BJ (cell line): ENCODE results near the gene PIK3C2B. TPM values are rescaled to one million over a fixed set of nuclear protein-coding genes. Genes with fewer than 3 reads are reported as not detected.
"Not testable (repeated sequence)": the region's sequence is repeated elsewhere in the genome, so short reads cannot be mapped to it uniquely, and the experiment has no call there.

ENCODE experiments used
- CTCF ChIA-PET: fragments of 350-600 bp; formaldehyde crosslinking; extraction: SDS; loops from one replicate; lab custom pipeline; 2021; ENCODE audit warnings: antibody characterized with exemption, inconsistent platforms; lab: Yijun Ruan, JAX
- POLR2A ChIA-PET: fragments of 300-600 bp; sonication (Branson Sonifier 250); formaldehyde crosslinking; extraction: SDS; loops from one replicate; lab custom pipeline; 2021; ENCODE audit warnings: antibody characterized with exemption; lab: Charles Lee
- DNase-seq: peaks from one replicate; pipeline ENCODE4 v3.0.0-alpha.2; 2011; ENCODE audit warnings: low read depth
- H3K27me3 ChIP-seq: 2 replicates; pipeline ENCODE4 v1.6.0; 2011; ENCODE audit warnings: low read length; ENCODE audit not compliant: control insufficient read depth, insufficient read depth
- H3K36me3 ChIP-seq: 2 replicates; pipeline ENCODE4 v1.5.1; 2011; ENCODE audit warnings: low read length; ENCODE audit not compliant: control insufficient read depth, insufficient read depth
- H3K4me3 ChIP-seq: 2 replicates; pipeline ENCODE4 v1.5.1; 2011; ENCODE audit warnings: low read depth, mild to moderate bottlenecking, control low read depth, low read length
- CTCF ChIP-seq: IDR thresholded peaks from 2 replicates; pipeline ENCODE4 v1.5.1; 2011; ENCODE audit warnings: low read depth, mild to moderate bottlenecking, control low read depth, inconsistent platforms, low read length, moderate library complexity; ENCODE audit not compliant: insufficient read depth
- polyA plus RNA-seq: library from polyadenylated mRNA; depleted of rRNA; stranded (reverse); fragments of >200 nt; gene quantifications from 2 replicates; pipeline ENCODE4 v1.2.3, GENCODE V29; 2011

Gene PIK3C2B
- polyA plus RNA-seq, 1 experiment, result 7.9 TPM

GRCh38 chr1:204529371-204529895 lies 34.8 kb upstream of the PIK3C2B start:
- DNase-seq, result no peak
- Histone ChIP-seq H3K36me3 (peaks cover 20% of the 10 kb centered on the region), H3K4me3 (no peak overlapping the region), H3K27me3 (no peaks in the 10 kb centered on the region)
- CTCF ChIA-PET, result interaction anchor here (1.5 to 1.6 kb wide), 2 partner anchors 36 to 278 kb away, joined by 4 to 6 read pairs; no protein-coding TSS in a partner anchor
- POLR2A ChIA-PET, result no interaction called here
- peak; percentile 9; the same call in 1 of the 2 replicates for TF ChIP-seq CTCF

DNA sequence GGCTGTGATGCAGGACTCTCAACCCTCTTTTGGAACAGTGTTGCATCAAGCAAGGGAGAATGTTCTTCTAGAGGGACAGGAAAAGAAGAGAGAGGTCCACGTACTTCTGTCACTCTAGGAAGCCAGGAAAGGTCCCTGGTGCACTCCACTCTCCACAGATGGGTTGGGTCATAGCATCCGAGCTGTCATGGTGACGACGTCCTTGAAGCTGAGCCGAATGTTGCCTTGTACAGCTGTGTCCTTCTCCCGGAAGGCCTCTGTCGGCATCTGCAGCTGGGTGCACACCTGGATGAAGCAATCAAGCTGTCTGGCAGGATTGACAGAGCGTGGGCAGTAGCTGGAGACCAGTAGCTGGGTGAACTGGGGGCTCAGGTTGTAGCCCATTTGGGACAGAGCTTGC lies 34.1 kb upstream of the PIK3C2B start:
- H3K4me3 ChIP-seq, result no peak overlapping the region
- POLR2A ChIA-PET, result no interaction called here
- CTCF ChIA-PET, result interaction anchor here (1.4 to 2.1 kb wide), 4 partner anchors 9 to 278 kb away, joined by 3 to 6 read pairs (median 4); no protein-coding TSS in a partner anchor
- TF ChIP-seq CTCF, result no peak
- H3K36me3 ChIP-seq, result peaks cover 21% of the 10 kb centered on the region
- H3K27me3 ChIP-seq, result no peaks in the 10 kb centered on the region
- DNase-seq, result no peak

DNA sequence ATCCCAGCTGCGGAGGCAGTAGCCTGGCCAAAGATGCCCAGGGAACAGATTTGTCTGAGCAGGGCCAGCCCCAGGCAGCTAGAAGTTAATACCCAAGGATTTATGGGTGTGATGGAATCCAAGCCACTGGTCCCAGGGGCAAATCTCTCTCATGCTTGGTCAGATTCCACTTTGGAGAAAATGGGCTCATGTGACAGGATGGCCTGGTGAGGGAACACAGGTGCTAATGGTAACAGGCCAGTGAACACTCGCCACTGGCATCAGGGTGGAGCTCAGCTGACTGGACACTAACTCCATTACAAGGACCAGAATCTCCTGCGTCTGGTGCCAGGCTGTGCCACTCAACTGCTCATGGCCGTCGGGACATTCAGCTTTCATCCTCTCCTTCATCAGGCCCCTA lies 33.6 kb upstream of the PIK3C2B start:
- POLR2A ChIA-PET, result no interaction called here
- CTCF ChIA-PET, result interaction anchor here (1.4 to 2.1 kb wide), 4 partner anchors 9 to 279 kb away, joined by 3 to 6 read pairs (median 4); no protein-coding TSS in a partner anchor
- no peak for DNase-seq
- no peaks in the 10 kb centered on the region for H3K27me3 ChIP-seq
- H3K4me3 ChIP-seq, result no peak overlapping the region
- H3K36me3 ChIP-seq, result peaks cover 21% of the 10 kb centered on the region
- TF ChIP-seq CTCF, result no peak

- H3K4me3 ChIP-seq, result no peak overlapping the region
- no peaks in the 10 kb centered on the region for H3K27me3 ChIP-seq
- POLR2A ChIA-PET, result no interaction called here
- CTCF ChIA-PET, result interaction anchor here (0.8 to 1.0 kb wide), 2 partner anchors 20 to 94 kb away, joined by 3 read pairs; no protein-coding TSS in a partner anchor
- H3K36me3 ChIP-seq, result peaks cover 15% of the 10 kb centered on the region
- TF ChIP-seq CTCF, result no peak
- no peak for DNase-seq
These were observed 30.4 kb upstream of the PIK3C2B start for GRCh38 chr1:204524986-204525385.

DNA sequence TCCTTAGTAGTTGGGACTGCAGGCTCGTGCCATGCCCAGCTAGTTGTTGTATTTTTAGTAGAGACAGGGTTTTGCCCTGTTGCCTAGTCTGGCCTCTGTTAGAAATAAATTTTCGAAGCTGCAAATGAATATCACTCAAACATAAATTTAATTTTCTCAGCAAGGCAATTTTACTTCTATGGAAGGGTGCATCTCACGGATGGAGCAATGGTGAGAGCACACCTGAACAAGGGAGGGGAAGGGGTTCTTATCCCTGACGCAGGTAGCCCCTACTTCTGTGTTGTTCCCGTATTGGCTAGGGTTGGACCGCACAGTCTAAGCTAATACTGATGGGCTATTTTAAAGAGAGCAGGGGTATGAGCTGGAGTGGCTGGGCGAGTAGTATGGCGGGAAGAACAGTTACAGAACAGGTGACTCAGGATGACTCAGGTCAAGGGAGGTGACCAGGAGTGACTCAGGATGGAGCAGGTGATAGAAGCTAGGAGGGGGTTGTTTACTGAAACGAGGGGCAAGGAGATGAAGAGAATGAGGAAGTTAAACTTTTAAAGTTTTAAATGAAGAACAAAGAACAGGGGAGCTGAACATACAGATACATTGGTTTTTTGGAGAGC lies 29.1 kb upstream of the PIK3C2B start:
- ChIA-PET CTCF (no interaction called here), POLR2A (no interaction called here)
- no peak for TF ChIP-seq CTCF
- no peak overlapping the region for H3K4me3 ChIP-seq
- DNase-seq, result no peak
- H3K36me3 ChIP-seq, result peaks cover 10% of the 10 kb centered on the region
- no peaks in the 10 kb centered on the region for H3K27me3 ChIP-seq

DNA sequence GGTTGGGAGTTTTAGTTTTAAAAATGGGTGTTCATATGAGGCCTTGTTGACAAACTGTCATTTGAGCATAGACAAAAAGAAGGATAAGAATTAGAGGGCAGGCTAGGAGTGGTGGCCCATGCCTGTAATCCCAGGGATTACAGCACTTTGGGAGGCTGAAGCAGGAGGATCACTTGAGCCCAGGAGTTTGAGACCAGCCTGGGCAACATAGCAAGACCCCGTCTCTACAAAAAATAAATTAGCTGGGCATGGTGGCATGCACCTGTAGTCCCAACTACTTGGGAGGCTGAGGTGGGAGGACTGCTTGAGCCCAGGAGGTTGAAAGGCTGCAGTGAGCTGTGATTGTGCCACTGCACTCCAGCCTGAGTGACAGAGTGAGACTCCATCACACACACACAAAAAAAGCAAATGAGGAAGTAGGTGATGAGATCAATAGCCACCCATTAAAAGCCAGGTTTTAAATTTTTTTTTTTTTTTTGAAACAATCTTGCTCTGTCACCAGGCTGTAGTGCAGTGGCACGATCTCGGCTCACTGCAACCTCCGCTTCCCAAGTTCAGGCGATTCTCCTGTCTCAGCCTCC lies 27.4 kb upstream of the PIK3C2B start:
- H3K27me3 ChIP-seq, H3K4me3 ChIP-seq, H3K36me3 ChIP-seq, DNase-seq: not testable (repeated sequence)
- ChIA-PET POLR2A (interaction anchor here (0.6 kb wide), 1 partner anchor 512 kb away, joined by 3 read pairs; no protein-coding TSS in a partner anchor), CTCF (interaction anchor here (1.0 kb wide), 1 partner anchor 285 kb away, joined by 3 read pairs; no protein-coding TSS in a partner anchor)
